Hepatocyte (in vitro differentiated cells): ENCODE results near the gene PLEKHG3.

ENCODE experiments used
- EZH2 ChIP-seq: fragments of 200-600 bp; sonication (generic); IDR thresholded peaks from 2 replicates; pipeline ENCODE4 v1.6.1; 2016; ENCODE audit warnings: antibody characterized with exemption, mild to moderate bottlenecking, borderline replicate concordance
- EZH2phosphoT487 ChIP-seq: fragments of 200-600 bp; sonication (generic); IDR thresholded peaks from one replicate; pipeline ENCODE4 v1.6.1; 2018; ENCODE audit warnings: antibody characterized with exemption, mild to moderate bottlenecking, low read depth, moderate library complexity; ENCODE audit not compliant: unreplicated experiment, severe bottlenecking
- TF ChIP-seq, protein P1 (sequence below): fragments of 200-600 bp; sonication (generic); IDR thresholded peaks from 2 replicates; pipeline ENCODE4 v1.5.1; 2016; ENCODE audit warnings: antibody characterized with exemption, mild to moderate bottlenecking; ENCODE audit not compliant: poor library complexity

DNA sequence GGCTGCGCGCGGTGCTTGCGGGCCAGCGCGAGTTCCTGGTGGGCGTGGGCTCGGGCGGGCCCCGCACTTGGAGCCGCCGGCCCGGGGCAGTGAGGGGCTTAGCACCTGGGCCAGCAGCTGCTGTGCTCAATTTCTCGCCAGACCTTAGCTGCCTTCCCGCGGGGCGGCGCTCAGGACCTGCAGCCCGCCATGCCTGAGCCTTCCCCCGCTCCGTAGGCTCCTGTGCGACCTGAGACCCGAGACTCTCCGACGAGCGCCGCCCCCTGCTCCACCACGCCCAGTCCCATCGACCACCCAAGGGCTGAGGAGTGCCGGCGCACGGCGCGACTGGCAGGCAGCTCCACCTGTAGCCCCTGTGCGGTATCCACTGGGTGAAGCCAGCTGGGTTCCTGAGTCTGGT lies 46.0 kb upstream of the PLEKHG3 start:
- TF ChIP-seq, protein P1, sequence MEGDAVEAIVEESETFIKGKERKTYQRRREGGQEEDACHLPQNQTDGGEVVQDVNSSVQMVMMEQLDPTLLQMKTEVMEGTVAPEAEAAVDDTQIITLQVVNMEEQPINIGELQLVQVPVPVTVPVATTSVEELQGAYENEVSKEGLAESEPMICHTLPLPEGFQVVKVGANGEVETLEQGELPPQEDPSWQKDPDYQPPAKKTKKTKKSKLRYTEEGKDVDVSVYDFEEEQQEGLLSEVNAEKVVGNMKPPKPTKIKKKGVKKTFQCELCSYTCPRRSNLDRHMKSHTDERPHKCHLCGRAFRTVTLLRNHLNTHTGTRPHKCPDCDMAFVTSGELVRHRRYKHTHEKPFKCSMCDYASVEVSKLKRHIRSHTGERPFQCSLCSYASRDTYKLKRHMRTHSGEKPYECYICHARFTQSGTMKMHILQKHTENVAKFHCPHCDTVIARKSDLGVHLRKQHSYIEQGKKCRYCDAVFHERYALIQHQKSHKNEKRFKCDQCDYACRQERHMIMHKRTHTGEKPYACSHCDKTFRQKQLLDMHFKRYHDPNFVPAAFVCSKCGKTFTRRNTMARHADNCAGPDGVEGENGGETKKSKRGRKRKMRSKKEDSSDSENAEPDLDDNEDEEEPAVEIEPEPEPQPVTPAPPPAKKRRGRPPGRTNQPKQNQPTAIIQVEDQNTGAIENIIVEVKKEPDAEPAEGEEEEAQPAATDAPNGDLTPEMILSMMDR, result no peak
- TF ChIP-seq EZH2 (no peak), EZH2phosphoT487 (no peak)
